LNCaP clone FGC (cell line): Measurements from ENCODE around the gene BRCA1.
"Not testable (repeated sequence)": the region's sequence is repeated elsewhere in the genome, so short reads cannot be mapped to it uniquely, and the experiment has no call there.

Experiments used
- DNase-seq: peaks from one replicate; pipeline ENCODE4 v3.0.0-alpha.2; 2011; ENCODE audit warnings: low read depth
- H3K4me3 ChIP-seq: 2 replicates; pipeline ENCODE4 v1.5.1; 2011; ENCODE audit warnings: mild to moderate bottlenecking, low read depth, low read length, control low read depth
- TF ChIP-seq, protein P1 (sequence below): IDR thresholded peaks from 2 replicates; pipeline ENCODE4 v1.5.1; 2012; ENCODE audit warnings: mild to moderate bottlenecking; ENCODE audit not compliant: control insufficient read depth, insufficient read depth; ENCODE audit errors: extremely low read depth

The BRCA1 gene

DNA sequence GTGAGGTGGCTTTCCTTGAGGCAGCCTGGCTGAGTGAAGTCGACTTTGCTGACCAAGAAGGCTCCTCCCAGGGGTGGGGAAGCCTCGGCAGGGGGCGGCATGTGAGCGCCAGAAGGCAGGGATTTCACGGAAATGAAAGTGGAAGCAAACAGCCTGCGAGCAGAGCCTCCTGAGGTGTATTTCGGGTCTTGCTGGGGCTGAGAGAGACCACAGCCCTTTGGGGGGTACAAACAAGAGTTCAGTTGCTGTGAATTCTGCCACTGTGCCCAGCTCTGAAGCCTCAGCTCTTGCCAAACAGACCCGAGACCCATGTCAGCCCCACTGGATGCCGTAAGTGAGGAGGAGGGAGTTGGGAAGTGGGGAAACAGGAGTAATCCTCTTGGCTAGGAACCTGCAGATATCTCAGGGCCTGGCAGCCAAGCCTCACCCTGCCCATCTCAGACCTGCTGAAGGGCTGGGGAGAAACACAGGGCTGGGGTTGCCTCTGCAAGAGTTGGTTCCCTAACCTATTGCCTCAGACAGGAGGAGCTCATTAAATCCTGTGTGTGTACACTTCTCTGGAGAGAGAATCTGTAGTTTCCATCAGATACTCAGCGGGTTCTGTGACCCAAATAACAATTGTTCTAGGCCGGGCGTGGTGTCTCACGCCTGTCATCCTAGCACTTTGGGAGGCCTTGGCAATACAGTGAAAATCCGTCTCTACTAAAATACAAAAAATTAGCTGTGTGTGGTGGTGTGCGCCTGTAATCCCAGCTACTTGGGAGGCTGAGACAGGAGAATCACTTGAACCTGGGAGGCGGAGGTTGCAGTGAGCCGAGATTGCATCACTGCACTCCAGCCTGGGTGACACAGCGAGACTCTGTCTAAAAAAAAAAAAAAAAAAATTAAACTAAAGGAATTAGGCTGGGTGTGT, 118.3 kb downstream of the BRCA1 start, which contains the start of gene IFI35:
TSS of gene IFI35 (plus strand) at position 146 of the 913 bp plus-strand sequence. CDS start at position 310, 164 bp downstream.
- TF ChIP-seq, protein P1, sequence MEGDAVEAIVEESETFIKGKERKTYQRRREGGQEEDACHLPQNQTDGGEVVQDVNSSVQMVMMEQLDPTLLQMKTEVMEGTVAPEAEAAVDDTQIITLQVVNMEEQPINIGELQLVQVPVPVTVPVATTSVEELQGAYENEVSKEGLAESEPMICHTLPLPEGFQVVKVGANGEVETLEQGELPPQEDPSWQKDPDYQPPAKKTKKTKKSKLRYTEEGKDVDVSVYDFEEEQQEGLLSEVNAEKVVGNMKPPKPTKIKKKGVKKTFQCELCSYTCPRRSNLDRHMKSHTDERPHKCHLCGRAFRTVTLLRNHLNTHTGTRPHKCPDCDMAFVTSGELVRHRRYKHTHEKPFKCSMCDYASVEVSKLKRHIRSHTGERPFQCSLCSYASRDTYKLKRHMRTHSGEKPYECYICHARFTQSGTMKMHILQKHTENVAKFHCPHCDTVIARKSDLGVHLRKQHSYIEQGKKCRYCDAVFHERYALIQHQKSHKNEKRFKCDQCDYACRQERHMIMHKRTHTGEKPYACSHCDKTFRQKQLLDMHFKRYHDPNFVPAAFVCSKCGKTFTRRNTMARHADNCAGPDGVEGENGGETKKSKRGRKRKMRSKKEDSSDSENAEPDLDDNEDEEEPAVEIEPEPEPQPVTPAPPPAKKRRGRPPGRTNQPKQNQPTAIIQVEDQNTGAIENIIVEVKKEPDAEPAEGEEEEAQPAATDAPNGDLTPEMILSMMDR, result peak; percentile 41
- no peak for DNase-seq
- peak within 1 kb of the TSS; percentile 51 for H3K4me3 ChIP-seq

DNA sequence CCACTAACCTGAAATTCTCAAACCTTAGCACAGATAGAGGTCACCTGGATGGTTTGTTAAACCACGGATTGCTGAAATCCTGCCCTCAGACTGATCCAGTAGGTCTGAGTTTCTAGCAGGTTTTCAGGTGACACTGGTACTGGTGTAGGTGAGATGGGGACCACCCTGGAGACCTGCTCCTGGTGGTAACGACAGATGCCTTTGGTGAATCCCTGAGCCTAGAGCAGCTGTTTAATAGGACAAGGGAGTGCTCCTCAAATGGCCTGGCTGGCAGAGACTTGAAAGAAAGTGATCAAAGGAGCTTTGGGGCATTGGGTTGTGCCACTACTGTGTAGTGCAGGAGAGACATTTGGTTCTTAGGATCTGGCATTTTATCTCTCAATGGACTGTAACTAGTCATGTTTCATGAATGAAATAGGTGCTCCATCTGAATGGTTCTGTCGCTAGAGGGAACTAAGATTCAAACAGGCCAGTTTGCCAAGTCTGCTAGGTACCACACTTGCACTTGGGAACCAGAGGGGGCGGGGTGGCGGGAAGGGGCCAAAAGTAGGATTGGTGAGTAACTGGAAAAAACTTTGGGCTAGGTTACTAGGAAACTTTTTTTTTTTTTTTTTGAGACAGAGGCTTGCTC, 121.5 kb downstream of the BRCA1 start:
- H3K4me3 ChIP-seq, result no peak overlapping the region
- no peak for DNase-seq
- TF ChIP-seq, protein P1, result no peak

DNA sequence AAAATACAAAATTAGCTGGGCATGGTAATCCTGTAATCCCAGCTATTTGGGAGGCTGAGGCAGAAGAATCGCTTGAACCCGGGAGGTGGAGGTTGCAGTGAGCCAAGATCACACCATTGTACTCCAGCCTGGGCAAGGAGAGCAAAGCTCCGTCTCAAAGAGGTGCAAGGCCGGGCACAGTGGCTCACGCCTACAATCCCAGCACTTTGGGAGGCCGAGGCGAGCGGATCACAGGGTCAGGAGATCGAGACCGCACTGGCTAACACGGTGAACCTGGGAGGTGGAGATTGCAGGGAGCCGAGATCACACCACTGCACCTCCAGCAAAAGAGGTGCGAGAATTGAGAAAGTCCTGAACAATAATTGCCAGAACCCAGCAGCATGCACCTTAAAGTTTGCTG, 124.3 kb downstream of the BRCA1 start:
- not testable (repeated sequence) for H3K4me3 ChIP-seq, DNase-seq

DNA sequence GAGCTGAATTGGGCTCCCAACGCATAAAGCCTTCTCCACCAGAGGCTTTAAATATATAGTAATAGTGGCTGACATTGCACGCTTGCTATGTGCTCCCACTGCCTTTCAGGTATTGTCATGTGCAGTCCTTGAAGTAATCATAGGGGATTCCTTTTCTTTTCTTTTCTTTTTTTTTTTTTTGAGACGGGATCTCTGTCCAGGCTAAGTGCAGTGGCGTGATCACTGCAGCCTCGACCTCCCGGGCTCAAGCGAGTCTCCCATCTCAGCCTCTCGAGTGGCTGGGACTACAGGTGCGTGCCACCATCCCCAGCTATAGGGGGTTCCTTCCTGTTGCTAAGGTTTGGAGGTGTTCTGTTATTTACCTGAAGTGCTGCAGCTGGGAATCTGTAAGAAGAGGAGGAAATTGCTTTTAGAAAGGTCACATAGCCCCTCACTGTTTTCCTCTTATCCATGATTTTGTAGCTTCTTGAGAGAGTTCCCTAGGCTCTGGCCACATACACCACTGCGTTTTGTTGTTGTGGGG, 126.1 kb downstream of the BRCA1 start:
- peak overlapping the region; percentile 98 for H3K4me3 ChIP-seq
- no peak for DNase-seq
- TF ChIP-seq, protein P1, result no peak

DNA sequence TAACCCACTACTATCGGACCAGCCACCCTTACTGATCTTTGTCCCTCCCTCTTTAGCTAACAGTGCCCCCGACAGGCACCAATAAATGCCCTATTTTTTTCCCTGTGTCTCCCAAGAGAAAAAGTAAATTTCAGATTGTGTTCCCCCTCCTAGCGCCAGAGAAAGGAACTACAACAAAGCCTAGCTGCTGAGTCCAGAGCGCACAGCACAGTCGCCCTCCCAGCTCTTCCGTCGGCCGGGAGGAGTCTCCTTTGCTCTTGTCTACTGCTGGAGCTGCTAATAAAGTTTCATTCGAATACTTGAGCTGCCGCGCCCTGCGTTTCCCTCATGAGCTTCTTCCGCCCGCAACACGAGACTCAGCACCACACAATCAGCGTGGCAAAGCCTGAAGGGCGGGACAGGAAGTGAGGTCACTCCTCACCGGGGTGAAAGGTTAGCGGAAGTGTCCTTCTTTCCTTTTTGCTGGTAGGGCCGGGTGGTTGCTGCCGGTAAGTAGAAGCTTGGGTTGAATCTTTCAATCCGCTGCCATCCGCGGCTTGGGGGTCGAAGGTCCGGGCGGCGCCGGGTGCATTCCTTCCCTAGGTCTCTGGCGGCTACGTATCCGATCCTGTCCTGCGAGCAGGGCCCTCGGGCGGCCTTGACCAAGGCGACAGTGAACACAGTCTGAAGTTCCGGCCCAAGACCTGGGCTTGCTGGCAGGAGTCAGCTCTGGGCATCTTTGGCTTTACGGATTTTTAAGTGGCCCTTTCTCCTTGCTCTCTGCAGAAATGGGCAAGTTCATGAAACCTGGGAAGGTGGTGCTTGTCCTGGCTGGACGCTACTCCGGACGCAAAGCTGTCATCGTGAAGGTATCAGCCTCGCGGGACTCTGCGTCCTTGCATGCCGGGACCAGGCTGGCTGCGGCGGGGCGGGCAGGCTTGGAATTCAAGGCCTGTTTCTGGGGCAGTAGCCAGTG, 126.9 kb downstream of the BRCA1 start, which contains the start of gene RPL27:
TSS of gene RPL27 (plus strand) at position 436 of the 955 bp plus-strand sequence. CDS start at position 768, 332 bp downstream.
- peak within 1 kb of the TSS; percentile 98 for H3K4me3 ChIP-seq
- peak; percentile 100 for DNase-seq
- TF ChIP-seq, protein P1, result peak; percentile 78

DNA sequence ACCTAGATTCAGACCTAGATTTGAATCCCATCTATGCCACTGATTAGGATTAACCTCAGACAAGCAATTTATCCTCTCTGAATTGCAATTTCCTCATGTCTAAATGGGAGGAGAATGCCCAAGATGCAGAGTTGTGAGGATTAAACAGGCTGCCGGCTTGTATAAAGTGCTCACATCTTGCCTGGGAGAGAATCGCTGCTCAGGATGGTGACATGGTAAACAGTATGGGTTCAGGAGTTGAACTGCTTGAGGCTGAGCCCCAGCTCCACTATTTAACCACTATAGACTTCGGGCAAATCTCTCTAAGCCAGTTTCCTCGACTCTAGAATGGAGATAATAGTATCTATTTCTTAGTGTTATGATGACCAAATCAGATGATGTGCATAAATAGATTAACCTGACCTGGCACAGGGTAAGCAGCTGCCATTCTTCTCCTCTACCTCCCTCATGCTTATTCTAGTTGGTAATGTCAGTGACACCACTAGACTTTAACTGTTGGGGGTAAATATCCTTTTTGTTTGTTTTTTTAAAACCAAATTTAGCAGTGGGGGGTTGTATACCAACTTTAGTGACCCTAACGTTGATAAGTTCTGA, 127.7 kb downstream of the BRCA1 start:
- H3K4me3 ChIP-seq, result peak overlapping the region; percentile 98
- TF ChIP-seq, protein P1, result no peak
- DNase-seq, result no peak
